Heart left ventricle (tissue), 16 donors: ENCODE measurements around the gene MPG. TPM values are rescaled to one million over a fixed set of nuclear protein-coding genes. Genes with fewer than 3 reads are reported as not detected.

Experiments
- ATAC-seq, 4 donors: fragments of 200-7000 bp; cut with Tn5 transposase; one replicate each; pipeline ENCODE4 v1.9.1; 2020 to 2022; ENCODE audit warnings: moderate library complexity in 4 of 4, mild to moderate bottlenecking in 3 of 4, moderate number of reproducible peaks in 1 of 4
- DNase-seq, 5 donors: peaks; one replicate each; pipeline ENCODE4 v3.0.0-alpha.2; 2020
- H3K27ac ChIP-seq, 12 donors: fragments of 200-600 bp; sonication (generic) in 4 of 12; one replicate each; pipeline versions ENCODE4 v1.5.0 to v1.8.0; 2016 to 2022; ENCODE audit warnings: mild to moderate bottlenecking in 2 of 12
- H3K27me3 ChIP-seq, 9 donors: fragments of 200-600 bp; sonication (generic) in 2 of 9; one replicate each; pipeline versions ENCODE4 v1.5.1 to v1.8.0; 2016 to 2022; ENCODE audit warnings: mild to moderate bottlenecking in 3 of 9
- H3K36me3 ChIP-seq, 9 donors: fragments of 200-600 bp; sonication (generic) in 2 of 9; one replicate each; pipeline versions ENCODE4 v1.5.0 to v1.8.0; 2018 to 2022; ENCODE audit warnings: mild to moderate bottlenecking in 2 of 9
- H3K4me1 ChIP-seq, 12 donors: fragments of 200-600 bp; sonication (generic) in 4 of 12; one replicate each; pipeline versions ENCODE4 v1.5.0 to v1.8.0; 2016 to 2022; ENCODE audit warnings: mild to moderate bottlenecking in 3 of 12
- H3K4me3 ChIP-seq, 12 donors: fragments of 200-600 bp; sonication (generic) in 4 of 12; one replicate each; pipeline versions ENCODE4 v1.5.0 to v1.8.0; 2017 to 2022; ENCODE audit warnings: mild to moderate bottlenecking in 9 of 12, moderate library complexity in 4 of 12
- H3K9me3 ChIP-seq, 12 donors: fragments of 200-600 bp; sonication (generic) in 4 of 12; one replicate each; pipeline versions ENCODE4 v1.5.0 to v1.8.0; 2016 to 2022; ENCODE audit warnings: mild to moderate bottlenecking in 1 of 12
- CTCF ChIP-seq, 12 donors: fragments of 200-600 bp; sonication (generic) in 4 of 12; IDR thresholded peaks; one replicate each; pipeline versions ENCODE4 v1.5.0 to v1.8.0; 2018 to 2022; ENCODE audit warnings: antibody characterized with exemption in 12 of 12, mild to moderate bottlenecking in 5 of 12
- POLR2A ChIP-seq, 2 donors: fragments of 450-650 bp; IDR thresholded peaks; one replicate each; pipeline ENCODE4 v1.6.1; 2017; ENCODE audit warnings: antibody characterized with exemption in 2 of 2, mild to moderate bottlenecking in 2 of 2, moderate library complexity in 2 of 2
- WGBS, 4 donors: extraction: QIAGEN DNeasy Blood & Tissue Kit in 2 of 4; methylation state at CpG; one replicate each; pipeline versions ENCODE4 v1.1.5 to v1.1.7; 2013 to 2018; 5-methylcytosine and 5-hydroxymethylcytosine counted together
- intact Hi-C, 10 donors: fragments of 100-400 bp; cut with DNase I; formaldehyde crosslinking; loops; one replicate each; pipeline versions ENCODE4 v1.11.1 to v1.14.2; 2022
- polyA plus RNA-seq, 2 donors: library from polyadenylated mRNA; stranded (reverse); fragments of 200-250 nt; gene quantifications; one replicate each; pipeline ENCODE4 v1.2.3, GENCODE V29; 2013
- total RNA-seq, 9 donors: library from RNA; depleted of rRNA in 2 of 9; stranded (reverse); fragments of >200 nt in 2 of 9; fragmentation: NEBNext Ultra II Directional in 3 of 9; extraction: Animal tissue kit (Norgen Biotek cat#: 25700) in 3 of 9; gene quantifications; one replicate each; pipeline versions ENCODE4 v1.1.0 to v1.2.4, GENCODE V29; 2016 to 2023
- donor health status: ischemic (EF 13 %, LVEDD 7.1; RV severe dilation, severe dysfunction).
- donor health status: healthy with polysubstance abuse.
- donor health status: DM: no; HTN: yes; CAD: no.
- donor health status: DM: no; HTN: no; CAD: no.
- donor health status: ischemic (EF 25% LVEDD 6.9; RV normal size, moderate dysfunction).
- donor health status: ischemic (EF 25% LVEDD 5.7; RV mildly dilated, moderate dysfunction).
- donor health status: healthy.
- donor health status: DM: yes; HTN: yes; CAD: no.
- donor health status: ischemic (EF 35%, LVEDD 5.7; RV mildly dilated, moderate dysfunction).
- donor health status: nonischemic (EF 11% LVEDD 7.7; RV severe dilation, severe dysfunction).
- donor health status: DM: yes; HTN: yes; CAD: no.
- donor health status: PGD.
- donor health status: ischemic (EF 29% LVEDD 5.4; RV normal size, mild dysfunction).
- donor health status: nonischemic (EF 23%, LVEDD 6.1; RV moderate dilation, normal function).

MPG gene
- total and polyA plus RNA-seq, 11 donors: 30.5 to 89.7 (median 40.3) TPM

GRCh38 chr16:59440-60059, 18.5 kb upstream of the MPG start:
- ATAC-seq: no peak
- peaks cover 0 to 5% (median 0%) of the 10 kb centered on the region in 12 donors for H3K4me1 ChIP-seq
- no peak for DNase-seq

GRCh38 chr16:60166-60565, 17.9 kb upstream of the MPG start:
- WGBS, 4 donors: 78 to 86% (median 83%) methylated on average over 10 to 11 of the region's 11 CpGs
- Histone ChIP-seq H3K4me1 (peaks cover 0 to under 1% (median 0%) of the 10 kb centered on the region in 12 donors), H3K27ac (no peak overlapping the region), H3K4me3 (no peak overlapping the region), H3K27me3 (no peaks in the 10 kb centered on the region), H3K36me3 (peaks cover 4 to 99% (median 93%) of the 10 kb centered on the region in 9 donors), H3K9me3 (no peaks in the 10 kb centered on the region)
- TF ChIP-seq CTCF (IDR thresholded peaks at IDR 0.05) (no peak), POLR2A (IDR thresholded peaks at IDR 0.05) (no peak)
- intact Hi-C loops: no loop called here
- ATAC-seq (no peak), DNase-seq (no peak)

More at GRCh38 chr16:59440-60059, 18.5 kb upstream of the MPG start:
- Histone ChIP-seq H3K36me3 (peaks cover 4 to 95% (median 90%) of the 10 kb centered on the region in 9 donors), H3K27ac (no peak overlapping the region), H3K4me3 (no peak overlapping the region), H3K9me3 (no peaks in the 10 kb centered on the region), H3K27me3 (no peaks in the 10 kb centered on the region)
- TF ChIP-seq POLR2A (IDR thresholded peaks at IDR 0.05): no peak
- no peak for TF ChIP-seq CTCF (IDR thresholded peaks at IDR 0.05)
- intact Hi-C loops: no loop called here
- 86 to 93% (median 90%) methylated on average over 14 of the region's 14 CpGs for WGBS, 4 donors

- ATAC-seq: no peak
- no peak overlapping the region for H3K4me3 ChIP-seq
- DNase-seq: no peak
Observed at GRCh38 chr16:60929-61878, 16.8 kb upstream of the MPG start.

More at GRCh38 chr16:60929-61878, 16.8 kb upstream of the MPG start:
- Histone ChIP-seq H3K27ac (no peak overlapping the region), H3K36me3 (peaks cover 4 to 89% (median 84%) of the 10 kb centered on the region in 9 donors), H3K4me1 (peaks cover 0 to 11% (median 8%) of the 10 kb centered on the region in 12 donors), H3K27me3 (no peaks in the 10 kb centered on the region), H3K9me3 (no peaks in the 10 kb centered on the region)
- 85 to 89% (median 88%) methylated on average over 65 to 89 of the region's 89 CpGs for WGBS, 4 donors
- no peak for TF ChIP-seq POLR2A (IDR thresholded peaks at IDR 0.05)
- TF ChIP-seq CTCF (IDR thresholded peaks at IDR 0.05): no peak
- intact Hi-C loops: no loop called here
